GM21529 (cell line): ENCODE measurements around the gene SCAMP2.

Source experiments
- ATAC-seq: cut with Tn5 transposase; IDR thresholded peaks from one replicate; pipeline ENCODE4 v1.9.1; 2021; ENCODE audit not compliant: unreplicated experiment

SCAMP2 gene

DNA sequence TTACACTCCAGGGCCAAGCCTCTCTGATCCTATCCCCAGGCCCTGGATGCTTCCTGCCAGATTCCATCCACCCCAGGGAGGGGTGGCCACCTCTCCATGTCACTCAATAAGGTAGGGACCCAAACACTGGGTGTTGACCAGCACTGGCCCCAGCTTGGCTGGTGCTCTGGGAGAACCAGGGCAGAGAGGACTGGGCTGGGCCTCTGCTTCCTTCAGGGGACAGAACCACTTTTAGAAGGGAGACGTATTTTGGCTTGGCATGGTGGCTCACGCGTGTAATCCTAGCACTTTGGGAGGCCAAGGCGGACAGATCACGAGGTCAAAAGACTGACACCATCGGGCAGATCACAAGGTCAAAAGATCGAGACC, 51.4 kb downstream of the SCAMP2 start:
- ATAC-seq: no peak

GRCh38 chr15:74821091-74821789, 51.9 kb downstream of the SCAMP2 start:
- peak; percentile 71 for ATAC-seq

- no peak for ATAC-seq
Observed at GRCh38 chr15:74820056-74820455, 53.1 kb downstream of the SCAMP2 start.

DNA sequence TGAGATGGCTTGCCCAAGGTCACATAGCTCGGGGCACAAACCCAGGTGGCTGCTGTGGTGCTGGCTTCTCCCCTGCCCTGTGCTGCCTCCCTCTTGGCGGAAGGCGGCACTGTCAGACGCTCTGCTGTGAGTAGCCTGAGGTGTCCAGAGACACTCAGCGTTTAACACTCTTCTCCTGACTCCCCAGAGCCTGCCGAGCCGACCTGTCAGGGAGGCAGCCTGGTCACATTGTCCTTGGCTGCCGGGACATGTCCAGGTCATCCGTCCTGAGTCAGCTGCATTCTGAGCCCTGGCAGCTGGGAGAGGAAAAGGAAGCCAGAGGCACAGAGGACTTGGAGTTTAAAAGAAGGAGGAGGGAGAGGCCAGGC, 55.8 kb downstream of the SCAMP2 start:
- no peak for ATAC-seq

DNA sequence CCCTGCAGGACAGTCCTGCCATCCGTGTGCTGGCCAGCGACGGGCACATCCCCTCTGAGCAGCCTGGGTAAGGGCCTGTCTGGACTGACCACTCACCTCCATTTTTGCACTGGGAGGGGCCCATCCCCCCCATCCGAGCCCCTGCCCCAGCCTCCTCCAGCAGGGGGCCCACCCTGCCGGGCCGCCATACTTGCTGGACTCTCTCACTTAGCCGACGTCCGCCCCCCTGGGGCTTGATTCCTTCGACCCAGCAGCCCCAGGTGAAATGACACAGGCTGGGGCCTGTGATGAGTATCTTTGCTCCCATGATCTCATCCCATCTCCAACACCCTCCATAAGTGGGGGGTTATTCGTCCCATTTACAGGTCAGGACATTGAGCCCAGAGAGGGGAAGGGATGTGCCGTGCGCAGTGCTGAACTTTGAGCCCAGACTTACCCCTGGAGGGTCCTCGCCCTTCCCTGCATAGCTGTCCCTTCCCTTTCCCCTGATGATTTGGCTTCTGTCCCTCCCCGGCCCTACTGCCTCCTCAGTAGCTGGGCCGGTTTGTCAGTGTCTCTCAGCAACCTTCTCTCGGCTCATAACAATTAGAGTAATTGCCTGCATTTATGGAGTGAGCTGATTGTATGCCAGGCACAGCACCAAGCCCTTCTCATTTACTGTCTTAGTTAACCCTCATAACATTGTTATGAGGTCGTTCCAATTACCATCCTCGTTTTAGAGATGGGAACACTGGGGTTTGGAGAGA, 56.4 kb downstream of the SCAMP2 start:
- ATAC-seq: no peak

DNA sequence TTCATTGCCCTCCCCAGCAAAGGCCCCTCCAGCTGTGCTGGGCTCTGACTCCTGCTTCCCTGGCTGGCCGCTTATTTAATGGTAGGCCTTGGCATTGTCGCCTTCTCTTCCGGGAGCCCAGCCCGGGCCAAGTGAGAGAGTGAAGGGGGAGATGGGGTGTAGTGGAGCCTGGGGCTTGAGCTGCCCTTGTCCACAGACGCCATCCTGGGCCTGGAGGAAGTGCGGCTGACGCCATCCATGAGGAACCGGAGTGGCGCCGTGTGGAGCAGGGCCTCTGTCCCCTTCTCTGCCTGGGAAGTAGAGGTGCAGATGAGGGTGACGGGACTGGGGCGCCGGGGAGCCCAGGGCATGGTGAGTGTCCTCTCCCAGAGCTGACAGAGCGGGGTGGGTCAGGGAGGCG, 57.2 kb downstream of the SCAMP2 start:
- ATAC-seq: no peak

DNA sequence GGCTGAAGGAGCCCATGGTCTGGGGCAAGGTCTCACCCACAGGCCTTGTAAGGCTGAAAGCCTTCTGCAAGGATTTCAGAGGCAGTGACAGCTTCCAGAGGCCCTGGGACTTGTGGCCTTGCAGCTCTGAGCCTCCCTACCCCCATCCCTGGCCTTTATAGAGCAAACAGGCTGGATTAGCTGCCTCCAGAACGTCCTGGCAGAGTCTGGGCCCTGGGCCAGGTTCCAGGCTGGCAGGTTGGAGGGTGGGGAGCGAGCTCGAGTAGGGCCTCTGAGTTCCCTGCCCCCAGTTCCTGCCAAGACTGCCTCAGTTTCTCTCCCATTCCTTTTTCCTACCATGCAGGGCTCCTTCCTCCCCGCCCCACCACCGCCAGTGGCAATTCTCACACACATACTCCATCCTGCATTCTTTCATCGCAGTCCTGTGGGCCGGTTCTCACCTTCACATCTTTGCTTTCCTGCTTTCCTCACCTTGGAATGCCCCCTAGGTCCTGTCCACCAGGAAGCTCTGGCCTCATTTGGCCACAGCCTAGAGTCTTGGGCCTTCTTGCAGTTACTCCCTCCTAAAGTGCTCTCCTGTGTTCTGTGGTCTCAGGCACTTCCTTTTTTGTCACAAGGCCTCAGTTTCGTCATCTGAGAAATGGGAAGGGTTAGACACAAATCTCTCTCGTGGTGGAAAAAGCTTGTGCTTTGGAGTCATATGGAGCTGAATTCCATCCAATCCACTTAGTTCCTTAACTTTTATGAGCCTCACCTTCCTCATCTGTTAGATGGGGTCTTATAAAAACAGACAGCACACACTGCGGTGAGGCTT, 57.8 kb downstream of the SCAMP2 start:
- no peak for ATAC-seq

DNA sequence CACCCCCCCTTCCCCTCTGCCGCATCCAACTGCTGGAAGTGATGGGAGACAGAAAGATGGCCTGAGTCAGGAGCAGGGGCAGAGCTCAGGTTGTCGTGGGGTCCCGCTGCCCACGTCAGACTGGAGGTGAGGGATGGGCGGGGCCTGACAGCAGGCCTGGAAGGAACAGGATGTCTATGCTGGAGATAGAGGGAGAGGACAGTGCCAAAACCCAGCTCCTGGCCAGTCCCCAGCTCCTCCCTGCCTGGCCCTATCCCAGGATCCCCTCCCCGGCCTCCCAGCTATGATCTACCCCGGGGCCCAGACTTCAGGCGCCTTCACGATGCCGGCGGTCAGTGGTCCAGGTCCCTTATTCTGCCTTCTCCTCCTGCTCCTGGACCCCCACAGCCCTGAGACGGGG, 60.6 kb downstream of the SCAMP2 start, which contains the start of gene LMAN1L:
Gene LMAN1L (plus strand): TSS at position 303 of the 400 bp plus-strand sequence. CDS start 20 bp downstream, at position 323.
- no peak for ATAC-seq

- ATAC-seq: no peak
Observed at GRCh38 chr15:74809956-74810355, 63.2 kb downstream of the SCAMP2 start.

- ATAC-seq: no peak
Observed at GRCh38 chr15:74809242-74809641, 63.9 kb downstream of the SCAMP2 start.

DNA sequence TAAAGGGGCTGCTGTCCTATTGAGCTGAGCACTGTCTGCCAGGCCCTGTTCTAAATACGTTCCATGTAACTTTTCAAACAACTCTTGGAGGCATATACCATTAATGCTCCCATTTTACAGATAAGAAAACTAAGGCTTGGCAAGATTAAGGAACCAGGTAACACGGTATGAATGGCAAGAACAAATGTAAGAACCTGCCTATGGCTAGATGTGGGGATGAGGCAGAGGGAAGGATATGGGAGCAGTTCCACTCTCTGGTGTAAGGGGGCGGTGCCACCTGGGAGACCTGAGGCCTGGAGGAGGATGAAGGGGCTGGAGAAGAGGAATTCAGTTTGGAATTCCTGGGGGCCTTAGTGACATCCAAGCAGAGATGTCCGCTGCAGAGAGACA, 64.3 kb downstream of the SCAMP2 start:
- ATAC-seq: no peak

- ATAC-seq: no peak
Observed at GRCh38 chr15:74808078-74808839, 64.9 kb downstream of the SCAMP2 start.

DNA sequence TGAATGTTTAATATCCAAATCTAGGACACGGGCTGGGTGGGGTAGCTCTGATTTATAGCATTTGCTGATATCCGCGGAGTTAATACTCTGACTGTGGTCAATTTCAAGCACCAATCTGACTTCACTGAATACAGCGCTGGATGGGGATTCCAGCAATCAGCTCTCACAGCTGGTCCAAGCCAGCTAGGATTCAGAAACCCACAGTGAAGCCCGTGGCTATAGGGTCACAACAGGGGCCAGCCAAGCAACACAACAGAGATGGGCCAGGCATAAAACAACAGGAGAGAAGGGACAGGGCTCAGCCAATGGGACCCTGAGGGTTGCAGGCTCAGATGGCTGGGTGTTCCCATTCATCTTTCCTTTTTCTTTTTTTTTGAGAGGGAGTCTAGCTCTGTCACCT, 65.9 kb downstream of the SCAMP2 start:
- ATAC-seq: no peak

DNA sequence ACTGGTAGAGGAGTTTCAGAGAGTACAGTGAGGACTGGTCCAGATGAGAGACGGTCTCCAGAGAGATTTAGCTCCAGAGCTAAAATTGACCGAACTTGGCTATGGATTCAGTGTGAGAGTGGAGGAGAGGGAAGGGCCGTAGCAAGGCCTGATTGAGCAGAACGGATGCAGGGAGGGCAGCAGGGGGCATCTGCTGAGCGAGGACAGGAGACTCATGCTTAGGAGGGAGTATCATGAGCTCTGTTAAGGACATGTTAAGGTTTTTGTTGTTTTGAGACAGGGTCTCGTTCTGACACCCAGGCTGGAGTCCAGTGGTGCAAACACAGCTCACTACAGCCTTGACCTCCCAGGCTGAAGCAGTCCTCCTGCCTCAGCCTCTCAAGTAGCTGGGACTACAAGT, 68.2 kb downstream of the SCAMP2 start:
- ATAC-seq: no peak

DNA sequence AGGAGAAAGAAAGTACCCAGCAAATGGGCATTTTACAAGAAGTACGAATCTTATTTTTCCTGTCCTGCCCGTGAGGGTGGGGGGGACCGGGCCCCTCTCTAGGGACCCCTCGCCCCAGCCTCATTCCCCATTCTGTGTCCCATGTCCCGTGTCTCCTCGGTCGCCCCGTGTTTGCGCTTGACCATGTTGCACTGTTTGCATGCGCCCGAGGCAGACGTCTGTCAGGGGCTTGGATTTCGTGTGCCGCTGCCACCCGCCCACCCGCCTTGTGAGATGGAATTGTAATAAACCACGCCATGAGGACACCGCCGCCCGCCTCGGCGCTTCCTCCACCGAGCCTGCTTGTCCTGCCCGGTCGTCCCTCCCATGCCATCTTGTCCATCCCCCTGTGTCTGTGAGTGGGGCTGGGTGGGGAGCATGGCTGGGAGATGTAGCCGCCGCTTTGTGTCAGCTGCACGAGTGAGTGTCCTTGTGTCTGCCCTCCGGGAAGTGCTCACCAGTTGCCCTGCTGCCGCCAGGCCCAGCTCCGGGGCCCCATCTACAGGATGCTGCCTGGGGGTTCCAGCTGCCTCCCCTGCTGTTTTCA, 70.2 kb downstream of the SCAMP2 start:
- ATAC-seq: no peak

- no peak for ATAC-seq
Observed at GRCh38 chr15:74802290-74802689, 70.9 kb downstream of the SCAMP2 start.

DNA sequence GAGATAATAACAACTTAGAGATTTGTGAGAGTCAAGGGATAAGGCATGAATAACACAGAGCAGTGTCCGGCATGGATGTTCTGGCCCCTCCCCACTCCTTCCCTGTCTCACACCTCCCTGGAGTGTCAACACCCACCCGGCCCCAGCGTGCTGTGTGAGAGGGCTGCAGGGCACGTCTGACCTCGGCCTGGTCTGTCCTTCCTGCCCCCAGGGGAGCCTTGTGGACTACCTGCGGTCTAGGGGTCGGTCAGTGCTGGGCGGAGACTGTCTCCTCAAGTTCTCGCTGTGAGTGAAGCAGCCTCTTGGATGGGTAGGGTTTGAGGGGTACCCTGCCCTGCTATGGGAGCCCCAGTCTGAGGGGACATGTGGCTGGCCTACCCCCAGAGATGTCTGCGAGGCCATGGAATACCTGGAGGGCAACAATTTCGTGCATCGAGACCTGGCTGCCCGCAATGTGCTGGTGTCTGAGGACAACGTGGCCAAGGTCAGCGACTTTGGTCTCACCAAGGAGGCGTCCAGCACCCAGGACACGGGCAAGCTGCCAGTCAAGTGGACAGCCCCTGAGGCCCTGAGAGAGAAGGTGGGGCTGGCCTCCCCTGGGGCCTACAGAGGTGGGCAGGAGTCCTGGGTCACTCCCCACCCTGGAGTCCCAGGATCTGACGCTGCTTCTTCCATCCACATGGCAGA, 71.7 kb downstream of the SCAMP2 start:
- ATAC-seq: no peak

DNA sequence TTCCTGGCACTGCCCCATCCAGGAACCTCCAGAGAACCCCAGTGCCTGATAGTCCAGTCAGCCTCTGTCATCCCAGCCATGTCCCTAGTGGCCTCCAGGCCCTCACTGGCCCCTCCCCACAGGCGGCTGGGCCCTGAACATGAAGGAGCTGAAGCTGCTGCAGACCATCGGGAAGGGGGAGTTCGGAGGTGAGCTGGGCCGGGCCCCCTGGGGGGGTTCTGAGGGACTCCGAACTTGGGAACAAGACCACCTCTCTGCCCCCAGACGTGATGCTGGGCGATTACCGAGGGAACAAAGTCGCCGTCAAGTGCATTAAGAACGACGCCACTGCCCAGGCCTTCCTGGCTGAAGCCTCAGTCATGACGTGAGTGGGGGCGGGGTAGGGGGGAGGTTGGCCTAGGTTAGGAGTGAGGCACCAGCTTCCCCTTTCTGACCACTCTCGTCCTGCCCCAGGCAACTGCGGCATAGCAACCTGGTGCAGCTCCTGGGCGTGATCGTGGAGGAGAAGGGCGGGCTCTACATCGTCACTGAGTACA, 72.5 kb downstream of the SCAMP2 start:
- no peak for ATAC-seq

- ATAC-seq: peak; percentile 72
Observed at GRCh38 chr15:74799856-74800558, 73.2 kb downstream of the SCAMP2 start.
